K562 (cell line): ENCODE results near the gene SLC16A4. TPM values are rescaled to one million over a fixed set of nuclear protein-coding genes. Genes with fewer than 3 reads are reported as not detected.

ENCODE experiments used
- CREB3L1 ChIP-seq: fragments of 450-650 bp; IDR thresholded peaks from 2 replicates; pipeline ENCODE4 v1.6.1; 2014; ENCODE audit warnings: low read depth, mild to moderate bottlenecking, moderate library complexity, borderline replicate concordance
- ERF ChIP-seq: fragments of 450-650 bp; formaldehyde crosslinking; IDR thresholded peaks from 2 replicates; pipeline ENCODE4 v1.4.0; 2020; ENCODE audit warnings: mild to moderate bottlenecking, mixed read lengths
- HEY1 ChIP-seq: fragments of 250-450 bp; sonication (Bioruptor Pico); IDR thresholded peaks from 2 replicates; pipeline ENCODE4 v1.5.0; 2020; ENCODE audit warnings: mild to moderate bottlenecking, moderate library complexity, borderline replicate concordance
- KLF13 ChIP-seq: fragments of 450-650 bp; IDR thresholded peaks from 2 replicates; pipeline ENCODE4 v1.6.1; 2016; ENCODE audit warnings: missing genetic modification characterization, low read depth, mild to moderate bottlenecking, missing compliant biosample characterization, moderate library complexity, borderline replicate concordance
- MLX ChIP-seq, 2 experiments: fragments of 450-650 bp in 1 of 2; sonication (generic) in 1 of 2; formaldehyde crosslinking; conservative IDR thresholded peaks; 2 replicates each; pipeline versions ENCODE4 v1.4.0 to v1.8.1; 2020 to 2022; ENCODE audit warnings: mild to moderate bottlenecking in 1 of 2, missing genetic modification reagents in 1 of 2
- NFRKB ChIP-seq: fragments of 450-650 bp; IDR thresholded peaks from 2 replicates; pipeline ENCODE4 v1.6.1; 2016; ENCODE audit warnings: low read depth
- OTX1 ChIP-seq: fragments of 450-650 bp; formaldehyde crosslinking; IDR thresholded peaks from 2 replicates; pipeline ENCODE4 v1.4.0; 2022; ENCODE audit warnings: mild to moderate bottlenecking
- SAP30 ChIP-seq: fragments of 200-600 bp; sonication (generic); IDR thresholded peaks from 2 replicates; pipeline ENCODE4 v1.6.1; 2012; ENCODE audit warnings: borderline replicate concordance, low read depth, mild to moderate bottlenecking, moderate library complexity, low read length, control low read depth, inconsistent platforms; ENCODE audit not compliant: insufficient read depth, poor library complexity, severe bottlenecking
- TEAD4 ChIP-seq, 2 experiments: sonication (generic) in 1 of 2; formaldehyde crosslinking in 1 of 2; IDR thresholded peaks; 2 replicates each; pipeline versions ENCODE4 v1.6.1 to v1.8.0; 2012 to 2022; ENCODE audit warnings: borderline replicate concordance in 1 of 2, inconsistent platforms in 1 of 2, low read length in 1 of 2, mild to moderate bottlenecking in 1 of 2, missing genetic modification reagents in 1 of 2
- ZBTB40 ChIP-seq, 2 experiments: fragments of 450-650 bp in 1 of 2; sonication (generic) in 1 of 2; formaldehyde crosslinking in 1 of 2; IDR thresholded peaks; 2 replicates each; pipeline versions ENCODE4 v1.7.1 to v1.9.0; 2016 to 2022; ENCODE audit warnings: inconsistent platforms in 1 of 2, mild to moderate bottlenecking in 1 of 2, missing genetic modification reagents in 1 of 2
- ZNF311 ChIP-seq: fragments of 250-450 bp; sonication (Bioruptor Pico); IDR thresholded peaks from 2 replicates; pipeline ENCODE4 v1.4.0; 2020; ENCODE audit warnings: mild to moderate bottlenecking, moderate library complexity
- ZNF561 ChIP-seq: fragments of 450-650 bp; formaldehyde crosslinking; conservative IDR thresholded peaks from 2 replicates; pipeline ENCODE4 v1.4.0; 2020; ENCODE audit warnings: mild to moderate bottlenecking, moderate library complexity
- ZNF639 ChIP-seq, 2 experiments: fragments of 200-800 bp in 1 of 2; sonication (Bioruptor generic) in 1 of 2; sonication (generic) in 1 of 2; formaldehyde crosslinking in 1 of 2; IDR thresholded peaks in 1 of 2; conservative IDR thresholded peaks in 1 of 2; 2 replicates each; pipeline versions ENCODE4 v1.5.0 to v1.6.1; 2016 to 2020; ENCODE audit warnings: missing compliant biosample characterization in 1 of 2, missing genetic modification characterization in 1 of 2, missing genetic modification reagents in 1 of 2
- polyA plus RNA-seq, 8 experiments: library from polyadenylated mRNA; depleted of rRNA in 4 of 8; stranded (reverse) in 5 of 8; unstranded in 3 of 8; fragments of >200 nt; fragmentation: Nextera tagmentation in 2 of 8; fragmentation: Illumina TruSeq in 1 of 8; extraction: Ambion mirVana in 2 of 8; extraction: Trizol in 1 of 8; gene quantifications; 2 replicates each; pipeline versions ENCODE4 v1.2.1 to v1.2.3, GENCODE V29; 2011 to 2014; ENCODE audit warnings: inconsistent platforms in 1 of 8, missing spikeins in 1 of 8
- total RNA-seq, 7 experiments: library from RNA; depleted of rRNA in 6 of 7; stranded (reverse); fragments of >200 nt in 6 of 7; fragmentation: Illumina TruSeq in 2 of 7; extraction: Trizol in 2 of 7; gene quantifications; 2 replicates each; pipeline versions ENCODE4 v1.2.1 to v1.2.3, GENCODE V29; 2011 to 2021; ENCODE audit warnings: low replicate concordance in 1 of 7

SLC16A4 gene
- total and polyA plus RNA-seq, 9 of the 15 experiments (the other 6 are each of a cell fraction or from before 2014, with no cell fraction given): 0.04 to 0.31 (median 0.18) TPM; not detected in 1

- TF ChIP-seq ZNF639 (CRISPR knock-in tag; conservative IDR thresholded peaks at IDR 0.05 in 1 of 2, IDR thresholded peaks at IDR 0.05 in 1 of 2) (peak in 1 of 2 experiments; percentile 65; a peak in 1 of 4 replicates), TEAD4 (IDR thresholded peaks at IDR 0.05; ENCODE audit: low read length) (peak; percentile 49), TEAD4 (CRISPR knock-in tag; IDR thresholded peaks at IDR 0.05; ENCODE audit: borderline replicate concordance) (no peak), ZNF311 (CRISPR knock-in tag) (no peak), KLF13 (tag) (0 out of 2 replicates have a peak, but pooled peaks have one; percentile 20), ERF (CRISPR knock-in tag) (no peak), ZBTB40 (IDR thresholded peaks at IDR 0.05) (peak; percentile 27; the same call in 1 of the 2 replicates), ZBTB40 (CRISPR knock-in tag; IDR thresholded peaks at IDR 0.05) (no peak), SAP30 (no peak), MLX (CRISPR knock-in tag; conservative IDR thresholded peaks at IDR 0.05) (no peak), HEY1 (CRISPR knock-in tag) (no peak), OTX1 (no peak), ZNF561 (CRISPR knock-in tag) (no peak), NFRKB (no peak), CREB3L1 (peak; percentile 17; the same call in 1 of the 2 replicates)
Observed at GRCh38 chr1:110412576-110412975, 21.8 kb upstream of the SLC16A4 start (continued).
